Measurements from ENCODE around the gene THOP1.
"Not testable (repeated sequence)": the region's sequence is repeated elsewhere in the genome, so short reads cannot be mapped to it uniquely, and the experiment has no call there.

THOP1 gene

DNA sequence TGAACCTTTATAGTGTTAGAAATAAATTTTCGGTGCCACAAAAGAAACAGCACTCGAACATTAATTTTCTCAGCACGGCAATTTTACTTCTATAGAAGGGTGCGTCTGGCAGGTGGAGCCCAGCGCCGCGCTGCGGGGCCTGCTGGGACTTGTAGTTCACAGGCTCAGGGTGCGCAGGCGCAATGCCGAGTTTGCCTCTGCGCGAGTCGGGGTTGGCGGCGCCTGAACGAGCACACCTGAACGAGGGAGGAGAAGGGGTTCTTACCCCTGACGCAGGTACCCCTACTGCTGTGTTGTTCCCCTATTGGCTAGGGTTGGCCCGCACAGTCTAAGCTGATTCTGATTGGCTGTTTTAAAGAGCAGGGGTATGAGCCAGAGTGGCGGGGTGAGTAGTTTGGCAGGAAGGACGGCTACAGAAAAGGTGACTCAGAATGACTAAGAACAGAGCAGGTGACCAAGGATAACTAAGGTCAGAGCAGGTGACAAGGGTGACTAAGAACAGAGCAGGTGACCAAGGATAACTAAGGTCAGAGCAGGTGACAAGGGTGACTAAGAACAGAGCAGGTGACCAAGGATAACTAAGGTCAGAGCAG is 32.0 kb downstream of the THOP1 start:
- not testable (repeated sequence) for DNase-seq

DNA sequence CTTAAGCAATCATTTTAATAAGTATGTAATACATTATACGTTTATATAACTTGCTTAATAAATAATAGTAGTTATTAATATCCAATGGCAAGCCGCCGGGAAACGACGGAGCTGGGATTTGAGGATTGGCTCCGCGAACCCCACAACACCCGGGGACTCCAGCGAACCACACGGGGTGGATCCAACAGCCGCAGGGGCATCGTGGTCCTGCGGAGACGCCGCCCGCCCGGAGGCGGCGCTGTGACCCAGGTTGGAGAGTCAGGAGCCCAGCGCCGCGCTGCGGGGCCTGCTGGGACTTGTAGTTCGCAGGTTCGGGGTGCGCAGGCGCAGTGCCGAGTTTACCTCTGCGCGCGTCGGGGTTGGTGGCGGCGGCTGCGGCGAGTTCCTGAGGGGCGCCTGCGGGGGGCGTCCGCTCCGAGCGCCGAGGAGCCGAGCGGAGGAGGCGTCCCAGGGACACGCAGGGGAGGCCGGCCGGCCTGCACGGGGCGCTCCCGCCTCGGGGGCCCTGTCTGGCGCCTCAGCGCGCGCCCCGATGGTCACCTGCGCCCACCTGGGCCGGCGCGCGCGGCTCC is 34.3 kb downstream of the THOP1 start, which contains the start of gene ZNF554:
TSS of gene ZNF554 (plus strand) at position 329 of the 572 bp plus-strand sequence. CDS start at position 533, 204 bp downstream.
- peak; percentile 84 to 92 for DNase-seq

DNA sequence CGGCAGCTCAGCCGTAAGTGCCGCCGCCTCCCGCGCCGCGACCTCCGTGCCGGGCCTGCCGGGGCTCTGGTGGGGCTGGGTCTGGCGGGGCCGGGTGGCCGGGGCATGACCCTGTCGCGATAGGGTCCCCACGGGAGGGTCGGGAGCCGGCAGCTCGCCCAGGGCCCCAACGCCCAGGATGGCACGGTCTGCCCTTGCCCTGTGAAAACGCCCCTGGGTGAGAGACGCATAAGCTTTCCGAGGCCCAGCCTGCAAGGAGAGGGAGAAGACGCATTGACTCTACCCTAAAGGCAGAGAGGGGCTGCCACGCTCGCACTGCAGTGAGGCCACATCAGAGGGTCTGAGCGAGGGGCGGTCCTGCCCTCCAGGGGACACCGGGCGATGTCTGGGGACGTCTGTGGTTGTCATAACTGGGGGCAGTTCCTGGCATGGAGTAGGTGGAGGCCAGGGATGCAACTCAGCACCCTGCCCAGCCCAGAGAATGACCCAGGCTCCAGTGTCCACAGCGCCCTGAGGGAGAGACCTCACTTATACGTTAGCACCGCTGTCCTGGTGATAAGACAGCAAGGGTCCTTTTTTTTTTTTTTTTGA is 34.9 kb downstream of the THOP1 start:
- DNase-seq = no peak

DNA sequence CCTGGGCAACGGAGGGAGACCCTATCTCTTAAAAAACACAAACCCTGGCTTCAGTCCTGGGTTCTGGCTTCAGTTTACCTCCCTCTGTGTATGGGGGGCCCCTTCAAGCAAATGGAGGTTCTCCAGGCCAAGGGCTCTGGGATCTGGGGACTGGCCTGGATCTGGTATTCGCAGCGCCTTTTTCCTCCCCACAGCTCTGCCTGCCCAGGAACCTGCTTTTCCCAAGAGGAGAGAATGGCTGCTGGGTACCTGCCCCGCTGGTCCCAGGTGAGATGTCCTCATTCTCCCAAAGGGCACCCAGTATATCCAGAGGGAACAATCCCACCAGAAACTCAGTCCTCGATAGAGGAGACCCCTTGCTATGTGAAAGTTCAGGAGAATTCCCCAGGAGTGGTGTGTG is 37.5 kb downstream of the THOP1 start:
- DNase-seq = no peak

DNA sequence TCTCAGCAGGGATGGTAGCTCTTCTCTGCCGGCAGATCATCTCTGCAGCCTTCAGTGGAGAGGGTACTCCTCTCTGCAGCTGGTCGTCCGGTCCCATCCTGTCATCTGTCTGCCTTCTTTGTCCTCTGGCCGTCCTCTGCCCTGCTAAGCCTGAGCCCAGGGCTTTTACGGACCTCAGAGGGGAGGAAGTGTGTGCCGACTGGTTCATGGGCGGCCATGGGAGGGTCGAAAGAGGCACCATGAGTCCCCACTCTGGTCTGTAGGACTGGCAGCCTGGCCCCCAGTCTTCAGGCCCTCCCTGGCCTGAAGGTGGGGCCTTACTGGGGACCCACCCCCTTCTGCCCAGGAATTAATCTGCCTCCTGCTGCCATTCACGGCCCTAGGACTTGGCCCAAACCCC is 38.3 kb downstream of the THOP1 start:
- DNase-seq = no peak

DNA sequence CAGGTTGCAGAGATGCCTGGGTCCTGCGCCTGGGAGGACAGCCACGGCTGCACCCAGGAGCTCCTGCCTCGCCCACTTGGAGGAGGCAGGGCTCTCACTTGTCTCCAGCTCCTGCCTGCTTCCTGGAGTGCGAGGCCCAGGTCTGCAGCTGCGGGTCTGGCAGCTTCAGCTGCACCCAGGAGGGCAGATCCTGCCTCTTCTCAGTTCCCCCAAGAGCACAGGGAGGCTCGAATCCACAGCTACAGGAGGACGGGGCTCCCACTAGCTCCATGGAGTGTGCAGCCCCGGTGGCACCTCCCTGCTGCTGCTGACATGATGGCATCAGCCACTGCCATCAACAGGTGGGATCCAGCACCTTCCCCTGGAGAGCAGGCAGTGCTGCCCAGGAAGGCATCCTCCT is 38.8 kb downstream of the THOP1 start:
- no peak for DNase-seq

DNA sequence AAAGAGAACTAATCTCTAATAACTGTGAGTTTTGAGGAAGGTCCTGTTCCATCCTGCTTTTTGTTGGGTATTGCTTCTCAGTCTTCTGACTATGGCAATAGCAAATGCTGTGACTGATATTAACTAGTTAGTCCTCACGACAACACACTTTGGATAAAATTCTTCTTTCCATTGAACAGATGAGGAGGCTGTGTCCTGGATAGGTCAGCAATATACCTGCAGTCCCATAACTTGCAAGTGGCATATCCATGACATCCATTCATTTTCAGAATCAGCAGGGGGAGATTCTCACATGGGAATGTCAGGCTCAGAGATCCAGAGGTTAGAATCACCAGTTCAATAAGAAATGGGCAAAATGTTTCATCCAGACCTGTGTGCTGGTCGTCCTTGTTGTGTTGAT is 41.7 kb downstream of the THOP1 start:
- no peak for DNase-seq

DNA sequence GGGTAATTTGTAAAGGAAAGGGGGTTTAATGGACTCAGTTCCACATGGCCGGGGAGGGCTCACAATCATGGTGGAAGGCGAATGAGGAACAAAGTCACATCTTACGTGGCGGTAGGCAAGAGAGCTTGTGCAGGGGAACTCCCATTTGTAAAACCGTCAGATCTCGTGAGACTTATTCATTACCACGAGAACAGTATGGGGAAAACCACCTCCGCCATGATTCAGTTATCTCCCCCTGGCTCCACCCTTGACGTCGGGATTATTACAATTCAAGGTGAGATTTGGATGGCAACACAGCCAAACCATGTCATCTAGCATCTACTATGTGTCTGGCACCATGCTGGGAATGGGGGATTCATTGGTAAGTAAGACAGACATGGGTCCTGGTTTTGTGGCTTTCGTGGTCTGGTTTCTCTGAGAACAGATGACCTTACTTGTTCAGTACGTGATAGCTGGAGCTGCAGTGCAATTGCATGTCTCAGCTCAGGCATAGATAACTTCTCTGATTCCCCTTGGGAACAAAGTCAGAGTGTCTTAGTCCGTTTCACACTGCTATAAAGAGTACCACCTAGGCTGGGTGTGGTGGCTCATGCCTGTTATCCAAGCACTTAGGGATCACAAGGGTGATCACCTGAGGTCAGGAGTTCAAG is 42.7 kb downstream of the THOP1 start:
- no peak for DNase-seq

DNA sequence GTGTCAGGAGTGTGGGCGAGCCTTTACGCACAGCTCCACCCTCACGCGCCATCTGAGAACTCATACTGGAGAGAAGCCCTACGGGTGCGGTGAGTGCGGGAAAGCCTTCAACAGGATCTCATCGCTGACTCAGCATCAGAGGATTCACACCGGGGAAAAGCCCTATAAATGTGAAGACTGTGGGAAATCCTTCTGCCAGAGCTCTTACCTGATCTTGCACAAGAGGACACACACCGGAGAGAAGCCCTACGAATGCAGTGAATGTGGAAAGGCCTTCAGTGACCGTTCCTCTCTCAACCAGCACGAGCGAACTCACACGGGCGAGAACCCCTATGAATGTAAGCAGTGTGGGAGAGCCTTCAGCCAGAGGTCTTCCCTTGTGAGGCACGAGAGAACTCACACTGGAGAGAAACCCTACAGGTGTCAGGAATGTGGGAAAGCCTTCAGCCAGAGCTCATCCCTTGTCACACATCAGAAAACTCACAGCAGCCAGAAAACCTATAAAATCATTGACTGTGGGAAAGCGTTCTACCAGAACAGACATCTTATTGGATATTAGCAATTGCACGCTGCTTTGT is 49.1 kb downstream of the THOP1 start:
- no peak for DNase-seq

DNA sequence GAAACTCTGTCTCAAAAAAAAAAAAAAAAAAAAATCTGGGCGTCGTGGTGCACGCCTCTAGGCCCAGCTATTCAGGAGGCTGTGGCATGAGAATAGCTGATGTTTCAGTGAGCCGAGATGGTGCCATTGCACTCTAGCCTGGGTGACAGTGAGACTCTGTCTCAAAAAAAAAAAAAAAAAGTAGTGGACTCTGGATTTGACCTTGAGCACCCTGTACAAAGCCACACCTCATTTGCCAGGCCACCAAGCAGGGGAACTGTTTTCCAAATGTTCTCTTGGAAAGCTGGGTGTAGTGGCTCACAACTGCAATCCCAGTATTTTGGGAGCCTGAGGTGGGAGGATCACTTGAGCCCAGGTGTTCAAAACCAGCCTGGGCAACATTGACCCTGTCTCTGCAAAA is 52.1 kb downstream of the THOP1 start:
- DNase-seq = no peak

DNA sequence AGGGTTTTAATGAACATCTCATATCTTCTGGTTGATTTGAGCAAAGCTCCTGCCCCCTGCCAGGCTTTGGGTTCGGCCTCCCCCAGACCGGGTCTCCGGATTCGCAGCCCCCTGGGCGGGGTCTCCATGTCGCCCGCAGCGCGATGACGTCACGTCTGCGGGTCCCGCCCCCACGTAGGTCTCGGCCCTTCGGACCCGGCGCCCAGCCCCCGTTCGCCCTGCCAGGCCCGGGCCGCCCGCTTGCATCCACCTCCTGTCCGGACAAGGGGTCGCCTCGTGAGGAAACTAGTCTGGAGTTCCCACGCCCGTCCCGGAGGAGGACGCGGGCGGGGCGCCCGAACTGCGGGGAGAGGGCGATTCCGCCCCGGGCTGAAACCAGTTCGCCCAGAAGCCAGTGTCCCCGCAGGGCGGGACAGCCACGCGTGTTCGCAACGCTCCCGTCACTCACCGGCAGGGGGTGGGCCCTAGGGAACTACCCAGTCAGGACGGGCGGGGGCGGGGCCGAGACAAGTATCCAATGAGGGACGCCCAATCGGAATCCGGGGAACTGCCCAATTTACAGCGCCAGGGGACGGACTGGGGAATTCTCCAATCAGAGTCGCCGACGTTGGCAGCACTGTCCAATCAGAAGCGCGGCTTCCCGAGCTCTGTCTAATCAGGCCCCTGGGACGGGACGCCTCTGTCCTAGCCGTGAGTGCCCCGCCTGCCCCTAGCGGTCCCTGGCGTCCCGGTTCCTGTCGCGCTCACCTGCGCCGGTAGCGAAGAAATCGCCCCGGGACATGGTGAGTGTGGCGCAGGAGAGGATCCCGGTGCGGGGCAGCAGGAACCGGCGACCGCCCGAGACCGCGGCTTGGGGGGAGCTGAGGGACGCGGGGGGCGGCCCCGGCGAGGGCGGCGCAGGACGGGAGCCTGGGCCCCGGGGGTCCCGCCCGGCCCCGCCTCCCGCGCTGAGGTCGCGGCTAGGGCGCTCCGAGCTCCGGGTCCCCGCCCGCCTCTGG is 55.8 kb downstream of the THOP1 start, which contains the start of gene ZNF555:
TSS of gene ZNF555 (plus strand) at position 682 of the 998 bp plus-strand sequence. CDS start at position 780, 98 bp downstream.
- DNase-seq = peak; percentile 98 to 100

DNA sequence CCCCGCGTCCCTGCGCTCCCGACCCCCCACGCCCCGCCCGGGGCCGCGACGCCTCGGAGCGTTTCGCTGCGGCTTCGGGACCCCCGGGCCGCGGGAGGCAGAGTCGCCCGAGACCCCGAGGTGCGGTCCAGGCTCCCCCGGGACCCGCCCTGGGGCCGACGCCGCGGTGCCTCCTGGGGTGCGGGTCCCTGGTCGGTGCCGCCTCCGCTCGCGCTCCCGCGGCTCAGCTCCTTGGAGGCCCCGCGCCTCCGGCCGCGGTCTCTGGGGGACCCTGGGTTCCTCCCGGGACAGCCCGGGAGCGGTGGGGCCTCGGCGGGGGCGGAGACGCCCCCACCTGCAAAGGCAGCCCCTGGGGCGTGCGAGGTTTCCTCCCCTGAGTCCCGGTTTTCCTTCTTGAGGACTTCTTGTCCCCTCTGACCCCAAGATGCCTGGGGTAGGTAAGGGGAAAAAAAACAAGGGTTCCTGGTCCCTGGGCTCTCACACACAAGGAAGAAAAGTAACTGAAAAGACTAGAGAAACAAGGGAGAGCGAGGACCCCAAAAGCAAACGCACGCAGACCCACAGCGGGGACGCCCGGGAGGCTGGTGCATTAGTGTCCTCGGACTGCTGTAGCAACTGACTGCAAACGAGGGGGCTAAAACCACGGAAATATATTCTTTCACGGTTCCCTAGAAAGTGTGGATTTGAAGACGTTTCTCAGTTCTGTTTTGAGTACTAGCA is 56.7 kb downstream of the THOP1 start:
- DNase-seq = no peak

DNA sequence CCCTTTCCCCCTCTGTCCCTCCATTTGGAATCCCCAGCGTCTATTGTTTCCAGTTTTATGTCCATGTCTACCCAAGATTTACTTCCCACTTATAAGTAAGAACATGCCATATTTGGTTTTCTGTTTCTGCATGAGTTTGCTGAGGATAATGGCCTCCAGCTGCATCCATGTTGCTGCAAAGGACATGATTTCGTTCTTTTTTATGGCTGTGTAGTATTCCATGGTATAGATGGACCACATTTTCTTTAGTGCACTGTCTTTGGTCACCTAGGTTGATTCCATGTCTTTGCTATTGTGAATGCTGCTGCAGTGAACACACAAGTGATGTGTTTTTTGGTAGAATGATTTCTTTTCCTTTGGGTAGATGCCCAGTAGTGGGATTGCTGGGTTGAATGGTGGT is 59.8 kb downstream of the THOP1 start:
- no peak for DNase-seq

DNA sequence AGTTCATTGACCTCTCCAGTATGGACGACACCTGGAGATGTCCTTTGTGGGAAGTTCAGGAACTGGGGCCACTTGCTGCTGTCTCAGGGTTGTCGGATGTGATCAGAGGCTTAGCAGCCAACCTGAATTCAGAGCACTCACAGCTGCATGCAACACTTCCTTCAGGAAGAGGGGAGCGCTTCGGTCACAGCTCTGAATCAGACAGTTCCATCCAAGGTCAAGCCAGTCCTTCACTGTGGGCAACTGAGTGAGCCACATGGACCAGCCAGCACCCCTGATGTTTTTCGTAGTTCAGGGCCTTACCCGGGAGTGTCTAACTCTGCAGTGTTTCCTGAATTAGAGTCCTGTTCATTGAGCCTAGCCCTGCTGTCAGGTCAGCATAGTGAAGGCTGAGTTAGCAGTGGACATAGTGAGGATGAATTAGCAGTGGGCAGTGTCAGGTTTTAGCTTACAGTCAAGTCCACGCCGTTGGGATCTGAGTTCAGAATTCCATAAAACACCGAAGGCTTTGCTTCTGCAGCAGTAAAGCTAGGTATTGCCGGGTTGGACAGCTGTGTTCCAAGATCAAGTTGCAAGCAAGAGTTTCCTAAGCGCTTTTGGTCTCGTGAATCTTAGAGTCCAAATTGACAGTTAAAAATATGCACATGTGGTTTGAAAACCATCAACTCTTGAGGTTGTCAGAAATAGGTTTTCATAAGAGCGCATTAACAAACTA is 61.0 kb downstream of the THOP1 start:
- no peak for DNase-seq

DNA sequence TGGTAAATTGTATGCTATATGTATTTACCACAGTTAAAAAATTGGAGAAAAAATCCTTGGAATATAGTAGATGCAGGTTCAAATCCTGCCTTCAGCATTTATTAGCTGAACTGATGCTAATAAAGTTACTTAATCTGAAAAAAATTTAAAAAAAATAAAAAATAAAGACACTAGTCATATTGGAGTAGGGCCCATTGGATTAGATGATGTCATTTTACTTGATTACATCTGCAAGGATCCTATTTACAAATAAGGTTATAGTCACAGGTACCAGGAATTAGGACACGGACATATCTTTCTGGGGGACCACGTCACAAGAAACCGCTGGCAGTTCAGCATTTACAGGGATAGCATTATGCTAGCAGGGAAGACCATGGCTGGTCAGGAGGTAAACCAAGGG is 62.2 kb downstream of the THOP1 start:
- DNase-seq = no peak

DNA sequence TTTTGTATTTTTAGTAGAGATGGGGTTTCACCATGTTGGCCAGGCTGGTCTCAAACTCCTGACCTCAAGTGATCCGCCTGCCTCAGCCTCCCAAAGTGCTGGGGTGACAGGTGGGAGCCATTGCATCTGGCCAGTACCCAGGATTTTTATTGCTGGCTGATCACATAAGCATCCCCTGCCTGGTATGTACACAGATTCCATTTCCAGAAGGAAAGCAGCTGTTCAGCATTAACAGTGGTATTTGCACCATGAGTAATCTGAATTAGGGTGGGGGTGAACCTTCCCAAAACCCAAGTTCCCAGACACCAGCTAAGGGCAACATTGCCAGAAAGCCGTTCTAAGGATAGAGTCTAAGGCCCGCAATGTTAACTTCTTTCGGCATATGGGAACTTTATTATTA is 63.3 kb downstream of the THOP1 start:
- no peak for DNase-seq

DNA sequence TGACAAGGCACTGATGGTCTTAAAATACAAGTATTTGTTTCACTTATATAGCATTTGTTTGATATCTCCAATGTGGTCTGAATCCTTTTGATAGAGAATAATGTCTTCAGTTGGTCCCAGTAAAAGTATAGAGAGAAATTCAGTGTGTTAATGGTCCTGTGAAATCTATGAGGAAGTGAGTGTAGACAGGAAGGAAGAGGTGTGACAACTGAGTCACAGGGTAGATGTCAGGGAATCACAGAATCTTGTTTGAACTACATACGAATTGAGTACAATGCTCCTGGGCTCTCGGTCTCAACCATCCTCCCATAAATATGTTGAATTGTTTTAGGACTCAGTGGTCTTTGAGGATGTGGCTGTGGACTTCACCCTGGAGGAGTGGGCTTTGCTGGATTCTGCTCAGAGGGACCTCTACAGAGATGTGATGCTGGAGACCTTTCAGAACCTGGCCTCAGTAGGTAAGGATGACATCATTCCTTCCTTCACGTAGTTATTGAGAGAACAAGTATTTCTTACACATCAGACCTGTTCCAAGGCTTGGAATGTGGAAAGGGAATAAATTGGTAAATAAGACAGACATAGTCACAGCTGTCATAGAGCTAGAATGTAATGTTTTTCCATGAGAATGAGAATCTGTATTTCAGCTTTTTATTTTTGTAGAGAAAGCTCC is 65.1 kb downstream of the THOP1 start:
- no peak for DNase-seq

DNA sequence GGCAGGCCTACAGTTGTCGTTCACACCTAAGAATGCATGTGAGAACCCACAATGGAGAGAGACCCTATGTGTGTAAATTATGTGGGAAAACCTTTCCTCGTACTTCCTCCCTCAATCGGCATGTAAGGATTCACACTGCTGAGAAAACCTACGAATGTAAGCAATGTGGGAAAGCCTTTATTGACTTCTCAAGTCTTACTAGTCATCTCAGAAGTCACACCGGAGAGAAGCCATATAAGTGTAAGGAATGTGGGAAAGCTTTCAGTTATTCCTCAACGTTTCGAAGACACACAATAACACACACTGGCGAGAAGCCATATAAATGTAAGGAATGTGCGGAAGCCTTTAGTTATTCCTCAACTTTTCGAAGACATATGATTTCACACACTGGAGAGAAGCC is 67.3 kb downstream of the THOP1 start:
- DNase-seq = no peak

DNA sequence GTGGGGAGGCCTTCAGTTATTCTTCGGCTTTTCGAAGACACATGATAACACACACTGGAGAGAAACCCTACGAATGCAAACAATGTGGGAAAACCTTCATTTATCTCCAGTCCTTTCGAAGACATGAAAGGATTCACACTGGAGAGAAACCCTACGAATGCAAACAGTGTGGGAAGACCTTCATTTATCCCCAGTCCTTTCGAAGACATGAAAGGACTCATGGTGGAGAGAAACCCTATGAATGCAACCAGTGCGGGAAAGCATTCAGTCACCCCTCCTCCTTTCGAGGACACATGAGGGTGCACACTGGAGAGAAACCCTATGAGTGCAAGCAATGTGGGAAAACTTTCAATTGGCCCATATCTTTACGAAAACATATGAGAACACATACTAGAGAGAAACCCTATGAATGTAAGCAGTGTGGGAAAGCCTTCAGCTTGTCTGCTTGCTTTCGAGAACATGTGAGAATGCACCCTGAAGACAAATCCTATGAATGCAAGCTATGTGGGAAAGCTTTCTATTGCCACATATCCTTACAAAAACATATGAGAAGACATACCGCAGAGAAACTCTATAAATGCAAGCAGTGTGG is 67.8 kb downstream of the THOP1 start:
- no peak for DNase-seq

DNA sequence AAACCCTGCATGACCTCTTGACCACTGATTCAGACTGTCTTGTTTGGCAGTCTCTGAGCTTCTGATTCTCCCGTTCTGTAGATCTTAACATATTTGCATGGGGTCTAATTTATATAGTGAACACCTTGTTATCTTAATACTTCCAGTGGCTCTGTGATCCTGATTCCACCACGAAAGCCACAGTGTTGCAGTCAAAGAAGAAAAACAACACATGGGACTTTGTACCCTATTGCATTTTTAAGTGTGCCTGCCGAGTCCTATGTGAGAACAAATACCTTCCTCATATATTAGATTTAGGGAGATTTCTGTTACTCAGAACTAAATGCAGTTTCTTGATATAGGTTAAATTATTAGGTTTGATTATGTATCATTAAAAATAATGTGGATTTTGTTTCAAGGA is 69.5 kb downstream of the THOP1 start:
- DNase-seq = no peak
